ENCODE measurements around the gene EHMT2. TPM values are rescaled to one million over a fixed set of nuclear protein-coding genes. Genes with fewer than 3 reads are reported as not detected.

Gene EHMT2
- total and polyA plus RNA-seq, 7 donors, result 6.8 to 20.8 (median 8.4) TPM

GRCh38 chr6:31877125-31877650 lies 20.3 kb downstream of the EHMT2 start:
- intact Hi-C loops (cut with DNase I), result no loop called here
- Histone ChIP-seq H3K4me1 (no peaks in the 10 kb centered on the region), H3K4me3 (no peak overlapping the region), H3K9me3 (no peaks in the 10 kb centered on the region), H3K27me3 (ENCODE audit: insufficient read depth in 3 of 3, low read length in 2 of 3) (no peaks in the 10 kb centered on the region), H3K36me3 (ENCODE audit: insufficient read depth in 1 of 2, low read depth in 1 of 2) (peaks cover 2 to 27% of the 10 kb centered on the region in 2 donors), H3K27ac (no peak overlapping the region)
- TF ChIP-seq CTCF (IDR thresholded peaks at IDR 0.05), result no peak
- no peak for DNase-seq
- 48 to 72% (median 59%) methylated on average over 2 to 3 of the region's 3 CpGs for WGBS, 3 donors
- ATAC-seq, result no peak

- intact Hi-C loops (cut with DNase I), result no loop called here
- 80 to 91% (median 81%) methylated on average over 7 of the region's 7 CpGs for WGBS, 3 donors
- no peak overlapping the region for H3K4me3 ChIP-seq
- peaks cover 0 to 19% of the 10 kb centered on the region in 2 donors for H3K36me3 ChIP-seq (ENCODE audit: insufficient read depth in 1 of 2, low read depth in 1 of 2)
- no peak overlapping the region for H3K27ac ChIP-seq
- TF ChIP-seq CTCF (IDR thresholded peaks at IDR 0.05), result no peak
- DNase-seq (no peak), ATAC-seq (no peak)
- H3K4me1 ChIP-seq, result no peaks in the 10 kb centered on the region
- H3K9me3 ChIP-seq, result no peaks in the 10 kb centered on the region
- no peaks in the 10 kb centered on the region for H3K27me3 ChIP-seq (ENCODE audit: insufficient read depth in 3 of 3, low read length in 2 of 3)
These were observed 21.1 kb downstream of the EHMT2 start for GRCh38 chr6:31876357-31876756.

GRCh38 chr6:31875877-31876276 lies 21.6 kb downstream of the EHMT2 start:
- ATAC-seq (no peak), DNase-seq (no peak)
- WGBS, 3 donors, result 52 to 65% (median 60%) methylated on average over 5 of the region's 5 CpGs
- TF ChIP-seq CTCF (IDR thresholded peaks at IDR 0.05), result no peak
- Histone ChIP-seq H3K36me3 (ENCODE audit: insufficient read depth in 1 of 2, low read depth in 1 of 2) (peaks cover 0 to 15% of the 10 kb centered on the region in 2 donors), H3K27me3 (ENCODE audit: insufficient read depth in 3 of 3, low read length in 2 of 3) (no peaks in the 10 kb centered on the region), H3K4me1 (no peaks in the 10 kb centered on the region), H3K9me3 (no peaks in the 10 kb centered on the region), H3K4me3 (no peak overlapping the region), H3K27ac (no peak overlapping the region)
- intact Hi-C loops (cut with DNase I), result no loop called here

GRCh38 chr6:31874836-31875572 lies 22.5 kb downstream of the EHMT2 start:
- 79 to 84% (median 79%) methylated on average over 5 of the region's 5 CpGs for WGBS, 3 donors
- intact Hi-C loops (cut with DNase I), result no loop called here
- no peaks in the 10 kb centered on the region for H3K9me3 ChIP-seq

More at GRCh38 chr6:31874836-31875572, 22.5 kb downstream of the EHMT2 start:
- Histone ChIP-seq H3K27ac (no peak overlapping the region), H3K4me1 (no peaks in the 10 kb centered on the region), H3K4me3 (no peak overlapping the region), H3K27me3 (ENCODE audit: insufficient read depth in 3 of 3, low read length in 2 of 3) (no peaks in the 10 kb centered on the region), H3K36me3 (ENCODE audit: insufficient read depth in 1 of 2, low read depth in 1 of 2) (peaks cover 0 to 6% of the 10 kb centered on the region in 2 donors)
- ATAC-seq (no peak), DNase-seq (no peak)
- TF ChIP-seq CTCF (IDR thresholded peaks at IDR 0.05), result no peak
